ENCODE results near the gene FUT2.

- TF ChIP-seq CTCF (IDR thresholded peaks at IDR 0.05) (no peak), ESRRA (IDR thresholded peaks at IDR 0.05; ENCODE audit: borderline replicate concordance, low read length) (no peak), RAD21 (conservative IDR thresholded peaks at IDR 0.05 in 1 of 2, IDR thresholded peaks at IDR 0.05 in 1 of 2) (no peak), POLR2A (IDR thresholded peaks at IDR 0.05; ENCODE audit: low read length) (no peak), CEBPB (IDR thresholded peaks at IDR 0.05) (no peak), USF2 (IDR thresholded peaks at IDR 0.05) (no peak), CHD2 (IDR thresholded peaks at IDR 0.05; ENCODE audit: low read length, partially characterized antibody) (no peak), BHLHE40 (IDR thresholded peaks at IDR 0.05; ENCODE audit: low read depth, low read length) (no peak), BCL3 (IDR thresholded peaks at IDR 0.05) (no peak), JUN (IDR thresholded peaks at IDR 0.05) (no peak), ZSCAN20 (CRISPR knock-in tag; IDR thresholded peaks at IDR 0.05) (no peak), HDAC2 (IDR thresholded peaks at IDR 0.05) (no peak)
These were observed 54.6 kb downstream of the FUT2 start for GRCh38 chr19:48750351-48750750.

Measured in A549 (cell line).